Left renal pelvis (tissue), 4 donors: ENCODE results near the gene DLX4. TPM values are rescaled to one million over a fixed set of nuclear protein-coding genes. Genes with fewer than 3 reads are reported as not detected.

Source experiments
- DNase-seq, 4 donors: peaks; one replicate each; pipeline ENCODE4 v3.0.0-alpha.2; 2013; ENCODE audit warnings: low read depth in 4 of 4, low spot score in 3 of 4
- polyA plus RNA-seq, 4 donors: library from polyadenylated mRNA; unstranded; fragments of 120-200 nt; gene quantifications; one replicate each; pipeline ENCODE4 v1.2.1, GENCODE V29; 2013; ENCODE audit not compliant: insufficient read length in 4 of 4

Gene DLX4
- polyA plus RNA-seq, 4 donors: 0.60 to 0.98 (median 0.66) TPM; not detected in 1

GRCh38 chr17:49946208-49946607, 22.8 kb upstream of the DLX4 start:
- no peak for DNase-seq

DNA sequence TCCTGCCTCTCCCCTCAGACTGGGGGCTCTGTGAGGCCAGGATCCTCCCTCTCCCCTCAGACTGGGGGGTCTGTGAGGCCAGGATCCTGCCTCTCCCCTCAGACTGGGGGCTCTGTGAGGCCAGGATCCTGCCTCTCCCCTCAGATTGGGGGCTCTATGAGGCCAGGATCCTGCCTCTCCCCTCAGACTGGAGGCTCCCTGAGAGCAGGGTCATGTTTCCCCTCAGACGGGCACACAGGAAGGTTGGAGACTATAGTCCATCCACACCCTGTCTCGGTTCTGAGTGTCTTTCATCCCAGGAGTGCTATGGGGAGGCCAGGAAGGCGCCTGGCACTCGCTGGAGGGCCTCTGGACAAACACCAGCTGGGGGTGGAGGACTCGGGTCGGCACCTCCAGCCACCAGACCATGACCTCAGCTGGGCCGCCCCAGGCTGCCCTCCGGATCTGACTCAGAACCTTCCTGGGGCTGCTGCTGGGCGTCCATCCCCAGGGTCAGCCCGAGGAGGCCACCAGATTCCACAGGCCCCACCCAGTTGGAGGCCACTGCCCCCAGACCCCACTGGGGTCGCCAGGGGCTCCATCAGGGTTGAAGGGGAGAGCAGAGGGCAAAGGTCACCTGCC, 21.9 kb upstream of the DLX4 start:
- no peak for DNase-seq

DNA sequence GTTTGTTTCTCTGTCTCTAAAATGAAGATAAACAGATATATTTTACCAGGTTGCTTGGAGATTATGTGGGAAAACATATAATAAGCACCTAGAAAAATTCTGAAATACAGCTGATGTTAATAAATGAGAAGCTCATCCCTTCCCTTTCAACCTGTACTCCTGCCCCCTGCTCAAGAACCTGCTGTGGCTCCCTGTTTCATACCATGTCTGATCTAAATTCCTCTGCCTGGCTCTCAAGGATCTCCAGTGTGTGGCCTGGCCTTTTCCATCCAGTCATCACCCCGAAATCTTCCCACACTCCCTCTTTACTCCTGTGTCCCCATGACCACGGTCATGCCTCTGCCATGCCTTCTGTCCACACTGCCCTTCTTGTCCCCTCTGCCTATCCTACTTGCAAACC, 19.4 kb upstream of the DLX4 start:
- DNase-seq: no peak

DNA sequence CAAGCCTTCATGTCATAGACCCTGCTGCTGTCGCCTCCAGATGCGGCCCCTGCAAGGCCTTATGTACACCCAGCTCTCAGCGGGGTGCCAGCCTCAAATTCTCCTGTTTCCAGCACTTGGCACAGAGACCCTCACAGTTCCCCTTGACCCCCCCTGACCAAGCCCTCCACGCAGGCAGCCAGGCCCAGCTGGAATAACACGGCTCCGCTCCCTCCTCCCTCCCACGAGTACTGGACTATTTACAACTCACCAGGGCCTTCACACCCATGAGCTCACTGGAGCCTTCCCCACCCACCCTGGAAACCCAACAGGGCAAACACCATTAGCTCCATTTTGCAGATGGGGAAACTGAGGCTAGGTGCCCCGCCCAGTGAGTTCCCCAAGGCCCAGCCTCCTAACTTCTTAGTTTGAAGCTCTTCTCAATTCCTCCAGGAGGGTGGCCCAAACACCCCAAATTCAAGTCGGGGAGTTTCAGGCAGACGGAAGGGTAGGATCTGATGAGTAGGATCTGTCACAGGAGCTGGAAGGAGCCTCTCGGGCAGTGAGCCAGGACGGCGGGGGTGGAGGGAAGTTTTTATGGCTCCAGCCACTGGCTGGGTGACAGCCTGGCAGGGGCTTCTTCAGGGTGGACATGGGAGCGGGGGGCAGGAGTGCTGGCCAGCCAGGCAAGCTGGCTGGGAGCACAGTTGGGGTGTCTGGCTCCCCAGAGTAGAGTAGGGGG, 17.5 kb upstream of the DLX4 start:
- DNase-seq: no peak

DNA sequence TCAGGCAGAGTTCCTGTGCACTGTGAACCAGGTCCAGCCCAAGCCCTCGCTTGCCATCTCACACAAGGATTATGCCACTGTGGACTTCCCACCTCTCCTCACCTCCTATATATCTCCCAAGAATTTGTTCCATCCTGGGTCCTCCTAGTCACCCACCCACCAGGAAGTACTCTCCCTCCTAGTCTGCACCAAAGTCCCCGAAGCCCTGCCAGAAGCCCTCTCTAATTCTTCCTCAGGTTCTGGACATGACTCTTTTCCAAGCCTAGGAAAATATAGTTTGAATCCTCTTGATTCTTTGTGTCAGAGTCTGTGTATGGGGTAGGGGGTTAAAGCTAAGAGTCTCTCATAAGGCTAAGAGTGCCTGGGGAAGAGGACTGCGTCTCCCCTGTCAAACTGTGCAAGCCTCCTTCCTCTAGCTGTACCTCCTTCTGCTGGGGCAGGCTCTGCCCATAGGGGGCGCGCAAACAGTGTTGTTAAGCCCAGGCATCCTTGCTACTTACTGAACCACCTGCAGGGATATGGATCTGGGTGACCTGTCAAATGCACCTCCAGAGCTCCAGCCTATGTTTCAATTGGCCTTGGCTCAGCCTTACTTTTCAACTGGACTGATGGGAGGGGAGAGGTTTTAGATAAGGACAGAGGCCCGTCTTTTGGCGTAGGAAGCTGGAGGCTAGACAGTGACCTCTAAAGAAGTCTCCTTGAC, 16.6 kb upstream of the DLX4 start:
- DNase-seq: no peak

- no peak for DNase-seq
Measured at GRCh38 chr17:49952912-49953497, 16.0 kb upstream of the DLX4 start.

GRCh38 chr17:49955157-49955556, 13.8 kb upstream of the DLX4 start:
- no peak for DNase-seq

GRCh38 chr17:49956780-49957179, 12.2 kb upstream of the DLX4 start:
- no peak for DNase-seq

- no peak for DNase-seq
Measured at GRCh38 chr17:49957350-49957749, 11.6 kb upstream of the DLX4 start.

DNA sequence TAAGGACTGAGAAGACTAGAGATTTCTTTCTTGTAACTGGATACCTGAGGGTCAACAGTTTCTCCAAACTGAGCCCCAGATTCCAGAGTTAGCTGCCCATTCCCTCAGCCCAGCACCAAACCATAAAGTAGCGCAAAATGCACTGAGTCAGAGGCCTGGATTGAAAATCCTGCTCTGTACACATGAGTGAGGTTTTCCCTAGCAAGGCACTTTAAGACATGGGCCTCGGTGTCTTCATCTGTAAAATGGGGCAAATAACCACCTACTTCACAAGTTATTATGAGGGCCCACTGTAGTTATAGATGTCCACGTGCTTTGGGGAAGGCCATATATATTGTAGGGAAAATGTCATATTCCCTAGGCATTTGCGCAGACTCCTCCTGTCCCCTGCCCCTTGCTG, 10.3 kb upstream of the DLX4 start:
- no peak for DNase-seq

GRCh38 chr17:49959183-49959935, 9.6 kb upstream of the DLX4 start:
- DNase-seq: no peak

DNA sequence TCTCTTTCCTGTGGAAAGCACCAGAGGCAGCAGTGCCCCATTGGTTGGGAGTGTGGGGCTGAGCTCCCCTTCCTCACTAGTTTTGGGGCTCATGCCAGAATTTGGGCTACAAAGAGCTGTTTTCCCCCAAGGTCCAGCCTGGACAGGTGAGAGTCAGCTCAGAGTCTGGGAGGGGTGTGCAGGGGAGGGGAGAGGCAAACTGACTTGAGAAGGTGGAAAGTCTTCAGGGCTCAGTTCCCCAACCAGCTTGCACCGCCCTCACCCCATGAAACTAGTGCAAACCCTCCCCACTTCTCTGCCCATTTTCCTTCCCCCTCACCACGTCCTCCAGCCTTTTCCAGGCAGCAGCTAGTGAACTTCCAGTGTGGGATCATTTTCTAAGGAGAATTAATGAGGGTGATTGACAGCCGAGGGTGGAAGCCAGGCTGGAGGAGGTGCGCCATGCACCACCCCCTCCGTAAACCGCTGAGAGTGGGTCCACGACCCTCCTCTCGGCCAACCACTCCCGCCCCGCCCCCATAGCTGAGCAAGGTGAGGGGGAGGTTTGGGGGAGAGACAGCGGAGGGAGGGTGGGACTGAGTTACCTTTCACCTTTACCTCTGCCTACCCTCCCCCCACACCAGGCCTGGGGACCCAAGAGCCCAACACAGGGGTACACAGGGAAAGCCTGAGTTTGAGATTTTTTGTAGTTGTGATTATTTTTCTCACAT, 6.2 kb upstream of the DLX4 start:
- no peak for DNase-seq

DNA sequence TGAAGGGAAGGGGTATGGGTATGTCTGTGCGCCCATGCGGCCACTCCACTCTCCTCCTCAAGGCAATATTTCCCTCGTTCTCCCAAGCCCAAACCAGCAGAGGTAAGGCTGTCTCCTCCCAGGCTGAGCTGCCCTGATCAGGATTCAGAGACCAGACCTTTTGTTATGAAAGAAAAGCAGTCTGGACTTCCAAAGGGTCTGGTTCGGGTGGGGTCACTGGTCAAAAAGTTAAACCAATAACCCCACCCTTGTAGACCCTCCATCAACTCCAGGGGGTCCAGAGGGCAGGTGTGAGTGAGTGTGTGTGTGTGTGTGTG, 5.7 kb upstream of the DLX4 start:
- no peak for DNase-seq

DNA sequence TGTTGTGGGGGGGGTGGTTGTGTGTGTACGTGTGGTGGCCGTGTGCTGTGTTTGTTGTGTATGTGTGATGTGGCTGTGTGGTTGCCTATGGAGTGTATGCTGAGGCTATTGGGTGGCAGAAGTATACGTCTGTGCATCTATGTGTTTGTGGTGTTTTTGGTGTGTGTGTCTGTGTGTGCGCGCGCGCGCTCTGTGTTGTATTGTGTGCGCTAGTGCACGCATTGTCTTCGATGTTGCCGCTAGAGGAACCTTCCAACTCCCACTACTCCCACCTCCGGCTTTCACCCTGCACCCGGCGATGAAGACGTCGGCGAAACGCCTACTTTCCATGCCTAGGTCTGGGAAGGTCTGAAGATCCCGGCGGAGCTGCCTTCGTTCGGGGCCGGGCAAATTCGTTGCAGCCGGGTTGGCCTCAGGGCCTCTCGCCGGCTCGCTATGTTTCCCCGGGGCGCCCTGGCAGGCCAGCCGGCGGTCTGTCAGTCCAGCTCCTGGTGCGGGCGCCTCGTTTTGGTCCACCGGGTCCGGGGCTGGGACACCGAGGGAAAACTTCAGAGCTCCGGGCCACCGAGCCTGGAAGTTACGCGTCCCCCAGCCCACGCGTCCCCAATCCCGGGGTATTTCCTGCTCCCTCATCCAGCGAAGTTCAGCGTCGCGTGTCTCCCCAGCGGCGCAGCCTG, 5.2 kb upstream of the DLX4 start:
- no peak for DNase-seq

- DNase-seq: no peak
Measured at GRCh38 chr17:49964303-49964768, 4.7 kb upstream of the DLX4 start.

DNA sequence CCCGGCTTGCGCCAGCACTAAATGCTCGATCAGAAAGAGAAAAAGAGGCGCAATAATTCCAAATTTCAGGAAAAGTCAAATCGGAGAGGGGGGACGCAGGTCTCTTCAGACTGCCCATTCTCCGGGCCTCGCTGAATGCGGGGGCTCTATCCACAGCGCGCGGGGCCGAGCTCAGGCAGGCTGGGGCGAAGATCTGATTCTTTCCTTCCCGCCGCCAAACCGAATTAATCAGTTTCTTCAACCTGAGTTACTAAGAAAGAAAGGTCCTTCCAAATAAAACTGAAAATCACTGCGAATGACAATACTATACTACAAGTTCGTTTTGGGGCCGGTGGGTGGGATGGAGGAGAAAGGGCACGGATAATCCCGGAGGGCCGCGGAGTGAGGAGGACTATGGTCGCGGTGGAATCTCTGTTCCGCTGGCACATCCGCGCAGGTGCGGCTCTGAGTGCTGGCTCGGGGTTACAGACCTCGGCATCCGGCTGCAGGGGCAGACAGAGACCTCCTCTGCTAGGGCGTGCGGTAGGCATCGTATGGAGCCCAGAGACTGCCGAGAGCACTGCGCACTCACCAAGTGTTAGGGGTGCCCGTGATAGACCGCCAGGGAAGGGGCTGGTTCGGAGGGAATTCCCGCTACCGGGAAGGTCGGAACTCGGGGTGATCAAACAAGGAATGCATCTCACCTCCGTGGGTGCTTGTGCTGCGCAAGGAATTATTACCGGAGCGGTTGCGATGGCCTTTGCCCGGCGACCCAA, 4.0 kb upstream of the DLX4 start:
- DNase-seq: no peak

GRCh38 chr17:49965524-49965909, 3.5 kb upstream of the DLX4 start:
- no peak for DNase-seq

DNA sequence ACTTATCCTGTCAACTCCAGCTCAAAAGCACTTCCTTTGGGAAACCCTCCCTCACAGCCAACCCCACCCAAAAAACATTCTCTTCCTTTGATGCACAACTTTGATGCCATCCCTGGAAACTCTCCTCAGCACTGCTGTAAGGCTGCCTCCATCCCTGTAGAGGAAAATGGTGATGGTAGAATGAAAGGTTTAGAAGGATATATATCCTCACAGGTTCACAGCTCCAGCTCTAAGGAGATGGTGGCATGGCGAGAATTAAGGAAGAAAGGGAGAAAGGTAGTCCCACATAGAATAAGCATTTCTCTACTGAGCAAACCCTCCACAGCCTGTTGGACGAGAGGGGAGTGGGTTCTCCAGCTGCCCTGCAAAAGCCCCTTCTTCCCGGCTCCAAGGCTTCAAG, 2.2 kb upstream of the DLX4 start:
- no peak for DNase-seq

DNA sequence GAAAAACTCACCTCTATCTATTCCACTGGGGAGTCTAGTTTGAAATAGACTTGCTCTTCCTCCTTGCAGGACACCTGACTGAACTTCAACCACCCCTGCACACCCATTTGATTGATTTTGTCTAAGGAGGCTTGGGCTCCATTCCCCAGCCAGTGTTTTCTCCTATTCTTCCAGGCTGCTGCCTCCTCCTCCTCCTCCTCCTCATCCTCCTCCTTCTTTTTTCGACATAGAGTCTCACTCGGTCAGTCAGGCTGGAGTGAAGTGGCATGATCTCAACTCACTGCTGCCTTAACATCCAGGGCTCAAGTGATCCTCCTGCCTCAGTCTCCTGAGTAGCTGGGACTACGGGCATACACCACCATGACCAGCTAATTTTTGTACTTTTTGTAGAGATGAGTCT, 1.8 kb upstream of the DLX4 start:
- DNase-seq: no peak
